IPS DF 4.7 (cell line): ENCODE results near the gene HOXB5.

Experiments
- DNase-seq: peaks from one replicate; pipeline ENCODE4 v3.0.0-alpha.2; 2013; ENCODE audit warnings: low spot score; ENCODE audit errors: extremely low read depth

Gene HOXB5

DNA sequence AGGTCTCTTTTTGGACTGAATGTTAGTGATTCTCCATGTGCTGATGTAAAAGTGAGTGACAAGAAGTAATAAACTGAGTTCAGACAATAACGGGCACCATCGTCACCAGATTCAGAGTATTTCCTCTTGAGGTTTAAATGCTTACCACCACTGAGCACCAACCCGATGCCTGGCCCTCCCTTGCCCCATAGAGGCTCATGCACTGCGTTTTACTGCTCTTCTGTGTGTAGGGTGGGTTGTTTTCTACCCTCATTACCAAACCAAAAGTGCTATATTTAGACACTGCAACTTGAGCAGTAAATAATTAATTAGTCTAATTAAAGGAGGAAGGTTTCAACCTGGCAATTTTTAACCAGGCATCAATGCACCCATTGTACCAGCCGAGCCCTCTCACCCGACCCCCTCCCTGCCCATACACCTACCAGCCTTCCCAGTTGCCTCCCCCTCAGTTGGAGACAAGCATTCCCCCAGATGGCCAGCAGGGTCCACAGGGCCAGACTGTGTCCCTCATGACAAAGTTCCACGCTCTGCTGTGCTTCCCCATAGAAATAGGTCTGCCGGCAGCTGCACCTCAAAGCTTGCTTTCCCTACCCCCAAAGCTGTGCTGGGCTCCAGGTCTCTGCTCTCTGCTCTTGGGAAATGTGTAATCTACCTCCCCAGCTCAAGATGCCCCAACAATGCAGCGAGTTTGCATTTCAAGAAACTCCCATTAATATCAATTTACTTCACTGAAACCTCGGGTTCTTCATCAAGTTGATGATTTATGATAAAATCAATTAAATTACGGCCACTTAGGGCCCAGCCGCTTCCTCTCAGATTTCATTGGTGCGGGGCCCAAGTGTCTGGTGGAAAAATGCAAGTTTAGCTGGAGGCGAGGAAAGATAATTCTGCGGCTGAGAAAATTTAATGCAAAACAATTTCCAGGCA lies 31.4 kb downstream of the HOXB5 start:
- DNase-seq = no peak

DNA sequence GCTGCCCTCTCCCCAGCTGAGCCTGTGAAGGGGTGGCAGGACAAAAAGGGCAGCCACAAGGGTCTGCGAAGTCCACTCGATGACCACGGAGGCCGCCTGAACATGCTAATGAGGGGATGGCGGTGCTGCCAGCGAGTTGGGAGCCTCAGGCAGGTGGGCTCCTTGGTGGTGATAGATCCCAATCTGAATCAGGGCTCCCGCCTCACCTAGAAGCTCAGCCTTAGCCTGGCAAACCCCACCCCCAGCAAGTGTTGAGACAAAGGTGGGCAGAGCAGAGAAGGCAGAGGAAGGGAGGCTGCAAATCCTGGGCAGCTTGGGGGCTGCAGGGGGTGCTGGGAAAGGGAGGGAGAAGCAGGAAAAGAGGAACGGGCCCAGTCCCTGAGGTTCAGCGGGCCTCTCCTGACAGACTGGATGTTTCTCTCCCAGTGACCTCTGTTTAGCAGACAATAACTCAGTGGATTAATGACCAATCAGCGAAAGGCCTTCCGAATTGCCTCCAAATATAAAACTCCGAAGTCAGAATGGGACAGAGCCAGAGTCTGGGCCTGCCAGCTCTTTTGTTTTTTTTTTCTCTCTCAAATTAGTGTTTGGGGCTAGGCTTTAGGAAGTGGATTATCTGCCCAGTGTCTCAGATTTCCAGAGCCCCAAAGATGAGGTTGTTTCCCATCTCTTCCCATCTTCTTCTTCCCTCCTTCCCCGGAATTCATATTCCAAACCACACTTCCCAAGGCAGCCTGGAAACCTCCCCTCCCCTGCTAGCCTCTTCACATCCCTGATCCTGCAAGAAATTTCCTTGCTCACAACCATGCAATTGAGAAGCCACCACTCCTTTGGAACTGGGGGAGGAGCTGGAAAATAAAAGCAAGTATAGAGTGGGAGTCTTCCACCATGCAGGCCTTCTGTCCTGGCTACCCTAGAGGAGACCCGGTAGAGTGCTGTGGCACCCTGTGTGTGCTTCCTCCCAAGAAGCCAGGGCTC lies 33.5 kb downstream of the HOXB5 start:
- DNase-seq = no peak

DNA sequence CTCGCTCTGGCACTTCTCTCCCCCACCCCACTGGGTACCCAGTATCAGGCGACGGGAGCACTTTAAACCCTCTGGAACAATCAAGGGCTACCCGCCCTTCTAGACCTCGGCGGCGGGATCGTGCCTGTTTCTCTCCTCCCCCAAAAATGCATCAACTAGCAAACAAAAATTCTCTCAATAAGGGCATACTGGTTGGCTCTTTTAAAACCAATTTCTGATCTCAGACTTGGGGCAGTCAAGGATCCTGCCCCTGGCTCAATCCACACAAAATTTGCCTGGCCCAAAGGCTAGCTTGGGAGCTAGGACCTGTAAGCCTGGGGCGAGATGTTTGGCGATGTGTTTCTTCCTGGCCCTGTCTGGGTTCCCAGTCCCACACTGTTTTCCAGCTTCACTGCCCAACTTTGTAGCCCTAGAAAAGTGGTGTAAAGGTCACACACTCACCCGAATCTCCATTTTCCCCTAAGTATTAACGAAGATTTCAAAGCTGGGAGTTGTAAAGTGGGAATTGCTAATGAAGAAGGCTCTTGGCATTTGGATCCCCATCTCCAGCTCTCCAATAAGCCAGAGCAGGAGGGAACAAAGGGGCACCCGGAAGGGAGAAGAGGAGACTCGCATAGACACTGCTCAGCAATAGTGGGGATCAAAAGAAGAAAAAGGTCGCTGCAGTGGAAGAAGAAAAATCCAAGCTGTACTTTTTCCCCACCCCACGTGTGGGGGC lies 34.3 kb downstream of the HOXB5 start:
- DNase-seq = no peak

DNA sequence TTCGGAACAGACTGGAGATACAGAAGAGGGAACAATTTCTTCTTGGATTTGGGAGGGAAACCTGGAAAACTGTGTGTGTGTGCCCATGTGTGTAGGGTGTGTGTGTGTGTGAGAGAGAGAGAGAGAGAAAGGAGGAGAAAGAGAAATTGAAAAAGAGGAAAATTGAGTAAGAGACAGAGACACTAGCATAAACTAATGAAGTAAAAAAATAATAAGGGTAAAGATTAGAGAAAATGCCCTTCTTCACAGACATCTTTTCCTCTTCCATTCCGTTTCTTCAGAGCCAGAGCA lies 34.8 kb downstream of the HOXB5 start:
- DNase-seq = no peak

DNA sequence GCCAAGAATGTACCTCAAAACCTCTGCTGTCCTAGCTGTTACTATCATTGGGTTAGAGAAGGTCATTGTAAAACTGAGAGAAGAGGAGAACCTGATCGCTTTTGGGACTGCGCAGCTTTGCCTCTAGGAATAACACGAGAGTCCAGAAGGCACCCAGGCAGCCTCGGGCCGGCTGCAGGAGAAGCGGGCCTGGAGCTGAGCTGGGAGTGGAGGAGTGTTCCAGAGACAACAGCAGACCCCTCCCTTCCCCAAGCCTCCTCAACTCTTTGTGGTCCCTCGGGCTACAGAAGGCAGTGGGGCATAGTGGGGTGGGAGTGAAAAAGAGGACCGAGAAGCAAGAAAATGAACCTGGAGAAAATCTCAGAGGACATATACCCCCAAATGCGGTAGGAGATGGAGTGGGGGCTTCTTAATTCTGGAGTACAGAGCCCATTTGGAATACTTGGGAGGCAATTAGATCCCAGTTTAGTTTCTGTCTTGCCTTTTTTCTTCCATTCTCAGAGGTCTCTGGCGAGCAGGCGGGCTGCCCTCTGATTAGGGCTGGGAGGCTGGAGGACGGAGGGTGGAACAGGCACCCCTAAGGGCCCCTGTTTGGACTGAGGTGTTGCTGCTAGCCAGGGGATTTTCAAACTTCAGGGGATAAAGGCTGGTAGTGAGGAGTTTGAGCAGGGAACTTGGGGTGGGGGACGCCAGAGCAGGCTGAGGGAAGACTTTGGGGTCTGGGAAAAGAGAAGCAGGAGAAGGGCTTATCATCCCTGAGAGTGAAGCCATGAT lies 35.3 kb downstream of the HOXB5 start:
- DNase-seq = no peak

DNA sequence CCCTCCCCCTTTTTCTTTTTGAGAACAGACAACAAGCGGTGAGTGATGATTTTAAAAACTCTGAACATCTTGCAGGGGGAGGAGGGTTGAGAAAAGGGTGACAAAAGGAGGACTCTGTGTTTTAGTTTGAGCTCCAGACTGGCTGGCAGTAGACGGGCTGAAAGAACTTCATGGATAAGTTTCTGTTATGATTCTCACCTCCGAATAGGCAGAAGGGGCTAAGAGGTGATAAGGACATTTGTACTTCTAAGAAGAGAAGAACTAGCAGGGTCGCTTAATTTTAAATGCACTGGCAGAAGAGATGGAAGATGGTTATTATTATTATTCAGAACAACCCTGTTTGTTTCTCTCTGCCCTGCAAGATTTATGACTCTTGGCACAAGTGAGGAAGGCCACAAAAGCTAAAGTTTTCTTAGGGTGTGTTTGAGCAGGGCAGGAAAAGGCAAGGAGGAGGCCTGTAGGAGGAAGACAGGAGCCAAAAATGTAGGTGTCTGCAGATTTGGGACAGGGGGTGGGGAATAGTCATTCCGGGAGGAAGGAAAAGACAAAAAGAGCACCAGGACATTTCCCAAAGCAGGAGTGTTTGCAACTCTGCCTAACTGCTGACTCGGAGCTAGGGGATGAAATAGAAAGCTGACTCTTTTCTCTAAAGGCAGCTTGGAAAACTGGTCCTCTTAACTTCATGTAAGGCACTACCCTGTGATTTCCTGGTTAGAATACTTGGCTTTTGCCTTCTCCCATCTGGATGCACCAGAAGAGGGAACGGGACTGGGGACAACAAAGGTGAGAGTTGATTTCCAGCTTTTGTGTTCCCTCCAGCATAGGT lies 36.8 kb downstream of the HOXB5 start:
- DNase-seq = no peak

DNA sequence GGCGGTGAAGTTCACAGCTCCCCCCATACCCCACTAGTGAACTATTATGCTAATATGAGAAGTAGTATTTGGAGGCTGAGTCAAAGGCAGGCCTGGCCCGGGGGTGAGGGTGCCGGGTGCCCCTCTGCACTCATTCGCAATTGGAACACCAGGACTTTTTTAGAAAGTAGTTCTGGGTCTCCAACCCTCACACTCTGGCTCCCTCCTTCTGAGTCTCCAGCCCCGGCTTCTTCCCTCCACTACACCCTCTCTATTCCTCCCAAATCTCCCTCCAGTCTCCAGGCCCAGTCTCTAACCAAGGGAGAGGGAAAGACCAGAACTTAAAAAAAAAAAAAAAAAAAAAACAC lies 37.4 kb downstream of the HOXB5 start:
- no peak for DNase-seq

DNA sequence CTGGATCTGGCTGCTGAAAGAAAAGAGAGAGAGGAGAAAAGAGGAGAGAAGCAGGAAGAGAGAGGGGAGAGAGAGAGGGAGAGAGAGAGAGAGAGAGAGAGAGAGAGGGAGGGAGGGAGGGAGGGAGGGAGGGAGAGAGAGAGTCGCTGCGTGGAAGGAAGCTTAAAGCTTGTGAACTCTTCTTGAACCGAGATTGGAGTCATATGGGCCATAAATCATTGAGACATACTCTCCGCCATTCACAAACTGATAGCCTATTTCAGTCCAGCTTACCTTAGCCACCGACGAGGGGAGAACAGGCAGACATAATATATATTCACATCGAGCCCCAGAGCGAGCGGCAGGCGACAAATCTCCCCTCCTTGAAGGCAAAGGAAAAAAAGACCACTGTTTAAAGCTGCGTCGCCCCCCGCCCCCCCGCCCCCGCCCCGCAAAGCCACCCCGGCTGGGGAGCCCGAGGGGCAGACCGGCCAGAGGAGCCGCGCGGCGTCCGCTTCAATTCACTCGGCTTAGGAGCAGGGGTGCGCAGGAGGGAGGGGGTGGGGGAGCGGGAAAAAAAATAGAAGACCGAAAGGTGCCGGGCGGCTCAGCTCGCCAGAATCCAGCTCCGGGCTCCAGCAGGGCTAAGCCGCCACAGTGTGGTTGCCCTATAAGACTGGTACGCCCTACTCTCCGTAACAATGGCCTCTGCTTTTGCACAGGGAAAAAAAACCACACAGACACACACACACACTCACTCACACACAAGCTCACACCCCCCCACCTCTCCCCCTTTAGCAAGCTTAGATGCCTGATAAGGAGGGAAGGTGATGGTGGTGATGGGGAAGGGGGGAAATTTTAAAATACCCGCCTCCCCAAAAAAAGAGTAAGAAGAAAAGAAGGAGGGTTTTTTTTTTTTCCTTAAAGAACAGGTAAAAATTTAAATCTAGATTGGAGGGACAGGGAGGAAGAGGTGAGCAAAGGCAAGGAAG lies 38.0 kb downstream of the HOXB5 start:
- no peak for DNase-seq

DNA sequence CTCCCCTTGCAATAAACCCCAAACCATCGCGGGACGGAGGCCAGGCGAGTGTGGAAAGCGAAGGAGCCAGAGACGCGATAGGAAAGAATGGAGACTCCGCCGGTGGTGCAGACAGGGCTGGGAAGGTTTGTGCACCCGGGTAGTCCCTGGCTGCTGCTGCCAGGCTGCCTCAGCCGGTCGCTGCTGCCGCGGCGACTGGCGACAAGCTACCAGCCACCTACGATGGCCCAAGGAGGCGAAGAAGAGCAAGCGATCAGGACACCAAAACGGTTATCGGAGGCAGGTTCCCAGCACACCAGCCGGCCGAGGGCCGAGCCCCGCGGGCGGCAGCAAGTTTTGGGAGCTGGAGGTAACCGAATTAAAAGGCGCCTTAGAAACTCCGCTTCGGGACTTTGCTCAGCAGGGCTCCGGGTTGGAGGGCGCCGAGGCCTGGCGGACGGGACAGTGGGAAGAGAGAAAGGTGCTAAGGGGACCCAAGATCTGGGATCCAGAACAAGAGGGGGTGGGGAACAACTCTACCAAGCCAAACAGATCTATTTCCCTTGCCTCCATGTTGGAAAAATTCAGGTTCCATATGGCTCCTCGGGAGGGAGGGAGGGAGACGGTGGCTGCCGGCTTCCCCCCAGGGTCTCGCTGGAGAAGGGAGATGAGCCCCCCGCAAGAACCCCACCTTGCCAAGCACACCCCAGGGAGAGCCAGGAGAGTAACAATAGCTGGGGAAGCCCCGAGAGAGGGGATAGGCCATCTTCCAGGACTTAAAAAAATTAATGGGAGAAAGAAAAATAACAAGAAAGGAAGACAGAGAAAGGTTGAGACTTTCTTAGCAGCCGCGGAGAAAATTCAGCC lies 38.9 kb downstream of the HOXB5 start:
- DNase-seq = no peak

DNA sequence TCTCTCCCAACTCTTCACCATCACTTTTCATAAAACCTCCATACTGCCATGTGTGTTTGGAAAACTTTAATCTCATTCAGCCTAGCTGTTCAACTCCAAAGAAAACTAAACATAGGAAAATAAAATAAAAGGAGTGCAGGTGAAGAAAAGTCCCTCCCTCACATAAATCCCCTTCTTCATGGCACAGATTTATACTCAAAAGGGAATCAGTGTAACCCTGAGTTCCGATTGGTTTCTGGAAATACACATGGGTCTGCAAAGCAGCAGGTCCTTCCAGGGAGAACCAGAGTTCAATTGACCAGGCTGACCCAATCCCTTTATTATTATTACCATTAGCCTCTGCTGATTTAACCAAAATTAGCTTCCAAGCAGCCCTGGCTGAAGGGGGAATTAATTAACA lies 39.8 kb downstream of the HOXB5 start:
- no peak for DNase-seq

DNA sequence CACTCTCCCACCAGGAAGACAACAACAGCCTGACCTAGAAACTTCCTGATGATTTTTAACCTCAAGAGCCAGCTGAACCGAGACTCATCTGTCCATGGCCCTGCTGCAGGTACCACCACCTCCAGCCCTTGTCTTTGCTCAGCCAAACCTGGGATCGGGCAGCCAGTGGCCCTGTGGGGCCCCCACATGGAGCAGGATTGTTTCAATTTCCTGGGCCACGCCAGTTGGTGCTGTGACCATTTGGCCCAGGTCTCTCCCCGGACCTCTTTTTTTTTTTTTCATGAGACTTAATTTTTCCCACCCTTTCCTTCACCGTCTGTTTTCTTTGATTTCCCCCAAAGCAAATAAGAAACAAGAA lies 40.4 kb downstream of the HOXB5 start:
- no peak for DNase-seq

DNA sequence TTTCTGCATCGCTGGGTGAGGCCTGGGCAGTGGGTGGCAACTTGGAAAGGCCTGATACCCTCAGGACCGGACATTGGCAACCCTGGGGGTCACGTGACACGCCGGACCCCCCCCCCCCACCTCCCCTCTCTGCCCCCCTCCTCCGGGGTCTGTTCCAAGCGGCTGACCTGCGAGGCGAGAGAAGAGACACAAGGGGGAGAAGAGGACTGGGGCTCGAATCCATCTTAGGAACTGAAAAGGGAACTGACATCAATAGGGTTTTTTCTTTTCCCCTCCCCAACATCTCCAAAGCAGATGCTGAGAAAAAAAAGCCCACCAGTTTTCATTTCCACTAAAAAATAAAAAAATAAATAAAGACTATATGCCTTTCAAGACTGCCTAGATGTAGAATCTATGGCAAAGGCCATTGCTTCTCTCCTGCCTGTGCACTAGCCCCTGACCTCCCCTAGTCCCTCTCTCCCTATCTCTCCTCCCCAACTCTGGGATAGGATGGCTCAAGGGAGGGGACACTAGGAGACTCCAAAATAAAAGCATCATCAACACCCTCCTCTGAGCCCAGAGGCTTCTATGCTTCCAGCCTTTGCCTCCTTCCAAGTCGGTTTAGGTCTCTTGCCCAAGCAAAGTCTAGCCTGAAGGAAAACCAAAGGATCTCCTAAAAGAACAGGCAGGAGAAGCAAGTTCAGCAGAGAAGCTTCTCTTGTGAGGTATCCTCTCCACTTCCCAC lies 41.0 kb downstream of the HOXB5 start:
- DNase-seq = no peak

DNA sequence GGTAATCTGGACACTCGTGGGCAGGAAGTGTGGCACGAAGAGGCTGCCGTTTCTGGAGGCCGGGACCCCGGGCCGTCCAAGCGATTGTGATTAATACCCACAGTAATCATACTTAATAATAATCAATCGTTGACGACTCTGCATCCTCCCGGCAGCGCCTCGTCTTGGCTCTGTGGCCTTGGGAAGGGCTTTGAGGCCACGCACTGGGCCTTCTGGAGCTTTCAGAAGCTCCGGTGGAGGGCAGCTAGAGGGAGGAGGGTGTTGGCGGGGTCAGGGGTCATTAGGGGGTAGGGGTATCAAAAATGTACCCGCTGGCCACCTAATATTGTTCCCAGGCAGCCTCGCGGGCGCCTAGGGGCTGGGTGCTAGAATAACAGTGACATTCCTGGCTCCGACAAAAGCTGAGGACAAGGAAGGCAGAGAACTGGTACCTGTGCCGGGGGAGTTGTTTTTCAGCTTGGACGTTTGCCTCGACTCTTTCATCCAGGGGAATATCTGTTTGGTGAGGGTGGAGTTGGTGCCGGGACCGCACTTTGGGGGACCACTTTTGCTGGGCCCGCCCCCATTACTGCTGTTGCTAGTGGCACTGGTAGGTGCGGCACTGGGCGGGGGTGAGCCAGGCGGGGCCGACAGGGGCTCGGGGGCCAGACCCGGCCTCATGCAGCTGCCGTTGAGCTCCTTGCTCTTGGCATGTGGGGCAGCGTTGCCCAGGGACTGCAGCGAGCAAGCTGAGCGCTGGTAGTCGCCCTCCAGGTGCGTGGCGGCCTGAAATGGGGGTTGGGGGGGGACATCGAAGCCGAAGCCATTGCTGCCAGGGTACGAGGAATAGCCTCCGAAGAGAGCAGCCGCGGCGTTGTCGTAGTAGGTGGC lies 41.7 kb downstream of the HOXB5 start:
- DNase-seq = no peak

DNA sequence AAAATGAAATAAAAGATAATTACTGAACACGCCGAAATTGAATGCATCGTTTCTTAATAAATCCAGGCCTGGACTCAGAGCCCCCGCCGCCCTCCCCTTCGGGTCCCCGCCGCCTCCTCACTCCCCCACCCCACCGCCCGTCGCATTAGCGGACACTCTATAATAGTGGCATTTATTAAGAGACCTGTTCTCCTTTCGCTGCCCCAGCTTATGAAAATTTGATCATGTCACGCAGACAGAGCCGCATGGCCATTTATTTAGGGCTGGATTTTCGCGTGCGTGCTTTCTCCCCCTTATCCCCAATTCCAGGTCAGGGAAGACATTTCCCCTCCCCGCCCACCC lies 42.4 kb downstream of the HOXB5 start:
- no peak for DNase-seq

DNA sequence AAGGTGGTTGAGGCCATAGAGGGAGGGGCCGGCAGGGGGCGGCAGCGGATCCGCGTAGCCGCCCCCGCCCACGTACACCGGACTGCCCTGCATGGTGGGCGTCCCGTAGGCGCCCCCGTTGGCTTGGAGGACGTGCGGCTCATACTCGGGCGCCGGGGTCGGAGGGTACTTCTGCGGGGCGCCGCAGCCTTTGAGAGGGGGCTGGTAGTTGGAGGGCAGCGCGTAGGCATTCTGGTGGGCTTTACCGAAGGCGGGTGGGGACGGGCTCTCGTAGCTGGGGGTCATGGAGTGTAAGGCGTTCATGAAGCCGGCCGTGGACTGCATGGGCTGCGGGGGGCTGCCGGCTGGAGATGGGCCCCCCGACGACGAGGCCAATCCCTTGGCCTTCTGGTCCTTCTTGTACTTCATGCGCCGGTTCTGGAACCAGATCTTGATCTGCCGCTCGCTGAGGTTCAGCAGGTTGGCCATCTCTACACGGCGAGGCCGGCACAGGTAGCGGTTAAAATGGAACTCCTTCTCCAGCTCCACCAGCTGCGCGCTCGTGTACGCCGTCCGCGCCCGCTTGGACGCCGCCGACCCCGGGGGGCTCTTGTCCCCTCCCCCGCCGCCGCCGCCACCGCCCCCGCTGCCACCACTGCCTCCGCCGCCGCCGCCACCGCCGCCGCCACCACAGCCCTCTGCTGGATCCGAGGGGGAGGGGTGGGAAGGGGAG lies 42.9 kb downstream of the HOXB5 start:
- DNase-seq = no peak

DNA sequence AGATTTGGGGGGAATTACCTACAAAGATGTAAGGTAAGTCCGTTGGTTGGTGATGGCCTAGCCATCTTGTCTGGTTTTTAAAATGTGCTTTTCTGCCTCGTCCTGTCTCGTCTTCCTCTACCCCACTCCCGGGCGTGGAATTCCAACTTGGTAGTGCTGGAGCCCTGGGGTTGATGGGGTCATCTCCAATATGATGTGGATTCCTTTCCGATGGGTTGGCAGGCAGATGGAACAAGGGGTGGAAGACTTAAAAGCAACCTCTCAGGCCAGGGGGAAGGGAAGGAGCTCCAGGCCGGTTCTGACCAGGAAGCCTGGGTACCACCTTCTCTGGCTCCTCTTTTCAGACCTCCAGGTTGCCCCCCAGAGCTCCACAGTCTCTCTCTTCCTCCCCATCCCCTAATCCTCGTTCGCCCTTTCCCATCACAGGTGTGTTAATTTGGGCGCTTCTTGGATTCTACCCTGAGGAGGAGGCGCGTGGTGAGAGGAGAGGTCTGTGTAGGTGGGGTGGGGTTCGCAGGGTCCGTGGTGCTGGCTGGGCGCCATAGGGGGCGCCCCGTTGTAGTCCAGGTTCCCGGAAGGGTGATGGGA lies 43.6 kb downstream of the HOXB5 start:
- no peak for DNase-seq
